Glutamatergic neuron (in vitro differentiated cells): Measurements from ENCODE around the gene RDH12. TPM values are rescaled to one million over a fixed set of nuclear protein-coding genes. Genes with fewer than 3 reads are reported as not detected.
"Not testable (repeated sequence)": the region's sequence is repeated elsewhere in the genome, so short reads cannot be mapped to it uniquely, and the experiment has no call there.

ENCODE experiments used
- DNase-seq: peaks from one replicate; pipeline ENCODE4 v3.0.0; 2022
- H3K27ac Mint-ChIP-seq: one replicate; pipeline ENCODE4 v1.8.0; 2020; ENCODE audit warnings: mild to moderate bottlenecking, mixed read lengths, inconsistent platforms; ENCODE audit not compliant: unreplicated experiment
- H3K27me3 Mint-ChIP-seq: one replicate; pipeline ENCODE4 v1.8.0; 2020; ENCODE audit warnings: mild to moderate bottlenecking, moderate library complexity, mixed read lengths, inconsistent platforms; ENCODE audit not compliant: unreplicated experiment
- H3K36me3 Mint-ChIP-seq: one replicate; pipeline ENCODE4 v1.8.0; 2020; ENCODE audit warnings: mild to moderate bottlenecking, mixed read lengths, inconsistent platforms; ENCODE audit not compliant: unreplicated experiment
- H3K4me1 Mint-ChIP-seq: one replicate; pipeline ENCODE4 v1.8.0; 2020; ENCODE audit warnings: mild to moderate bottlenecking, low read depth, mixed read lengths, inconsistent platforms; ENCODE audit not compliant: unreplicated experiment
- H3K4me3 Mint-ChIP-seq: one replicate; pipeline ENCODE4 v1.8.0; 2020; ENCODE audit warnings: mild to moderate bottlenecking, mixed read lengths, inconsistent platforms; ENCODE audit not compliant: unreplicated experiment
- H3K9me3 Mint-ChIP-seq: one replicate; pipeline ENCODE4 v1.8.0; 2020; ENCODE audit warnings: mild to moderate bottlenecking, moderate library complexity, mixed read lengths, inconsistent platforms; ENCODE audit not compliant: unreplicated experiment
- total RNA-seq: library from RNA; stranded (reverse); fragmentation: NEBNext Ultra II Directional; extraction: Animal tissue kit (Norgen Biotek cat#: 25700); gene quantifications from one replicate; pipeline ENCODE4 v1.2.1, GENCODE V29; 2021; ENCODE audit not compliant: unreplicated experiment
- TF ChIP-seq, protein P1 (sequence below): fragments of 200-600 bp; sonication (generic); IDR thresholded peaks from one replicate; pipeline ENCODE4 v1.5.0; 2021; ENCODE audit not compliant: partially characterized antibody, unreplicated experiment

Gene RDH12
- total RNA-seq, 1 donor from 2014 or later, result 0.22 TPM

DNA sequence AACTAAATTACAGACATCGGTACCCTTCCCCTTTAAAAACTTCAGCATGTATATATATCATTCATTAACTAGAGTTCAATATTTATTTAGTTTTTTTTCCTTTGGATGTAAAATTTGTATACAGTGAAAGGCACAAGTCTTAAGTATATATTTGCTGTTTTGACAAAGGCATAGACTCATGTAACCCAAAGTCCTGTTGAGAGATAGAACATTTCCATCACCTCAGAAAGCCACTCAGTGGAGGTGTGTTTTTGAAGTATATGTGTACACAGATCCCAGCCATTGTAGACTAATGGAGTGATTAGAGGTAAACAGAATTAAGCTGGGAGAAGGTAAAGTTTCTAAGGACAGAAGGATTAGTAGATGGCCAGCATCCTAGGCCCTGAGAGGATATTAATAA, 15.4 kb downstream of the RDH12 start:
- H3K4me3 Mint-ChIP-seq, result no peak overlapping the region
- no peak for DNase-seq
- no peaks in the 10 kb centered on the region for H3K4me1 Mint-ChIP-seq
- no peaks in the 10 kb centered on the region for H3K36me3 Mint-ChIP-seq
- TF ChIP-seq, protein P1, sequence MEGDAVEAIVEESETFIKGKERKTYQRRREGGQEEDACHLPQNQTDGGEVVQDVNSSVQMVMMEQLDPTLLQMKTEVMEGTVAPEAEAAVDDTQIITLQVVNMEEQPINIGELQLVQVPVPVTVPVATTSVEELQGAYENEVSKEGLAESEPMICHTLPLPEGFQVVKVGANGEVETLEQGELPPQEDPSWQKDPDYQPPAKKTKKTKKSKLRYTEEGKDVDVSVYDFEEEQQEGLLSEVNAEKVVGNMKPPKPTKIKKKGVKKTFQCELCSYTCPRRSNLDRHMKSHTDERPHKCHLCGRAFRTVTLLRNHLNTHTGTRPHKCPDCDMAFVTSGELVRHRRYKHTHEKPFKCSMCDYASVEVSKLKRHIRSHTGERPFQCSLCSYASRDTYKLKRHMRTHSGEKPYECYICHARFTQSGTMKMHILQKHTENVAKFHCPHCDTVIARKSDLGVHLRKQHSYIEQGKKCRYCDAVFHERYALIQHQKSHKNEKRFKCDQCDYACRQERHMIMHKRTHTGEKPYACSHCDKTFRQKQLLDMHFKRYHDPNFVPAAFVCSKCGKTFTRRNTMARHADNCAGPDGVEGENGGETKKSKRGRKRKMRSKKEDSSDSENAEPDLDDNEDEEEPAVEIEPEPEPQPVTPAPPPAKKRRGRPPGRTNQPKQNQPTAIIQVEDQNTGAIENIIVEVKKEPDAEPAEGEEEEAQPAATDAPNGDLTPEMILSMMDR, result no peak
- no peaks in the 10 kb centered on the region for H3K27me3 Mint-ChIP-seq
- no peaks in the 10 kb centered on the region for H3K9me3 Mint-ChIP-seq
- H3K27ac Mint-ChIP-seq, result no peak overlapping the region

DNA sequence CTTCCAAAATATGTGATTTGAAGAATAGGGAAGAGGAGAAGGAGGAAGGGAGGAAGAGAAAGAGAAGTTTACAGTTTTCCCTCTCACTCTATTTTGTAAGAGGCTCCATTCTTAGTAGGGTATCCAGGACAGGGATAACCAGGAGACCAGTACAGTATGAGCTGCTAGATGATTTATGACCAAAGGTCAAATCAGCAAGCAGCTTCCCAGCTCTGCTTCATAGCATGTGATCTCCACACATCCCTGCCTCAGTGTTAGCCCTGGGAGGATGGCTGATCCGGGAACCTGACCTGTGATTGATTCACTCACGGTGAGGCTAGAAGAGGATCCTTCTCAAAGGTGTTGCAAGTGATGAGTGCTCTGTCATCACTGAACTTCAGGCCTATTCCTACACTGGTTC, 16.6 kb downstream of the RDH12 start:
- Mint-ChIP-seq H3K9me3 (no peaks in the 10 kb centered on the region), H3K4me3 (no peak overlapping the region), H3K4me1 (no peaks in the 10 kb centered on the region), H3K27me3 (no peaks in the 10 kb centered on the region), H3K27ac (no peak overlapping the region), H3K36me3 (no peaks in the 10 kb centered on the region)
- DNase-seq, result no peak
- TF ChIP-seq, protein P1, result no peak

DNA sequence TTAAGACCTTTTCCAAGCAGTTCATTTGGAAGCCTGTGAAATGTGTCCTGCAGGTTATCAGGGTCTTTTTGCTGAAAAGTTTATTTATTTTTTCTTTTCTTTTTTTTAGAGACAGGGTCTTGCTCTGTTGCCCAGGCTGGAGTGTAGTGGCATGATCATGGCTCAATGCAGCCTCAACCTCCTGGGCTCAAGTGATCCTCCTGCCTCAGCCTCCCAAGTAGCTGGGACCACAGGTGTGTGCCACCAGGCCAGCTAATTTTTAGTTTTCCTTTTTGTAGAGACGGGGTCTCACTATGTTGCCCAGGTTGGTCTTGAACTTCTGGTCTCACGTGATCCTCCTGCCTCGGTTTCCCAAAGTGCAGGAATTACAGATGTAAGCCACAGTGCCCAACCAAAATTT, 17.7 kb downstream of the RDH12 start:
- H3K36me3 Mint-ChIP-seq, H3K4me3 Mint-ChIP-seq, DNase-seq, H3K27ac Mint-ChIP-seq, H3K4me1 Mint-ChIP-seq, H3K9me3 Mint-ChIP-seq, H3K27me3 Mint-ChIP-seq: not testable (repeated sequence)

DNA sequence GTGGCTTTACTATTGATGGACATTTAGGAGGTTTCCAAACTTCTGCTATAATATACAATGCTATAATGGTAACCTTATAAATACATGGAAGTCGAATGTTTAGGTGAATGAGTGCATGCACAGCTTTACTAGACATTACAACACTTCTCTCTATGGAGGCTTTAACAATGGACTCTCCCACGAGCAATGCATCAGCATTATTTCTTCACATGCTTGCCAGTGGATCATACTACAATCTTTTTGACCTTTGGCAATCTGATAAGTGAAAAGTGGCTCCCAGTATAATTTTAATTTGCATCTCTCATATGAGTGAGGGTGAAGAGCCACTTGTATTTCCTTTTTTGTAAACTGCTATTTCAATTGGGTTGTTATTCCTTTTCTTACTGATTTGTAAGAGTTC, 18.2 kb downstream of the RDH12 start:
- DNase-seq, result no peak
- no peaks in the 10 kb centered on the region for H3K4me1 Mint-ChIP-seq
- no peak overlapping the region for H3K27ac Mint-ChIP-seq
- no peaks in the 10 kb centered on the region for H3K36me3 Mint-ChIP-seq
- H3K4me3 Mint-ChIP-seq, result no peak overlapping the region
- no peaks in the 10 kb centered on the region for H3K9me3 Mint-ChIP-seq
- TF ChIP-seq, protein P1, result no peak
- H3K27me3 Mint-ChIP-seq, result no peaks in the 10 kb centered on the region

DNA sequence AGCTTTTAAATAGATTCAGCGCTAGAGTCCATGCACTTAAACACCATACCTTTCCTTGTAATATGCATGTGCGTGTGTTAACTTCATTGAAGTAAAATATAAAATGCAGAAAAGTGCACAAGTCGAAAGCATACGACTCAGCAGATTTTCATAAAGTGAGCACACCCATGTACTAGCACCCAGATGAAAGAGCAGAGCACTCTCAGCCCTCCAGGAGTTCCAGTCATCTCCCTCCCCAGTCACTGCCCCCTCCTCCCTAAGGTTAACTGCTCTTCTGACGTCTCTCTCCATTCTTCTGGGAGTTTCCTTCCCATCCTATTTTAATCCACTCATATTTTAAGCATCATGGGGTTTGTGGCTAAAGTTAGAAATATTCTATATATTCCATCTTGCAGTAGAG, 20.2 kb downstream of the RDH12 start:
- TF ChIP-seq, protein P1, result no peak
- Mint-ChIP-seq H3K27ac (no peak overlapping the region), H3K4me1 (no peaks in the 10 kb centered on the region), H3K36me3 (no peaks in the 10 kb centered on the region), H3K27me3 (no peaks in the 10 kb centered on the region), H3K4me3 (no peak overlapping the region), H3K9me3 (no peaks in the 10 kb centered on the region)
- no peak for DNase-seq

DNA sequence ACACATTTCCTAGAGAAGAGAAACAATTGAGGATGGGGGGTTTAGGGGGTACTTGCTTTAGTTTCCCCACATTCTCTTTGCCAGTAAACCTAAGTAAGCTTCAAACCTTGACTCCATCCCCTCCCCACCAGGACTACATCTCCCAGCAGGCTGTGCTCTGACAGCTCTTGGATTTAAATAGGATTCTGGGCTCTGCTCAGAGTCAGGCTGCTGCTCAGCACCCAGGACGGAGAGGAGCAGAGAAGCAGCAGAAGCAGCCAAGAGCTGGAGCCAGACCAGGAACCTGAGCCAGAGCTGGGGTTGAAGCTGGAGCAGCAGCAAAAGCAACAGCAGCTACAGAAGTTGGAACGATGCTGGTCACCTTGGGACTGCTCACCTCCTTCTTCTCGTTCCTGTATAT, 20.6 kb downstream of the RDH12 start:
- no peaks in the 10 kb centered on the region for H3K4me1 Mint-ChIP-seq
- TF ChIP-seq, protein P1, result no peak
- no peaks in the 10 kb centered on the region for H3K27me3 Mint-ChIP-seq
- H3K36me3 Mint-ChIP-seq, result no peaks in the 10 kb centered on the region
- H3K27ac Mint-ChIP-seq, result no peak overlapping the region
- H3K9me3 Mint-ChIP-seq, result no peaks in the 10 kb centered on the region
- no peak for DNase-seq
- no peak overlapping the region for H3K4me3 Mint-ChIP-seq
